HCT116 (cell line): ENCODE measurements around the gene OR5B17. TPM values are rescaled to one million over a fixed set of nuclear protein-coding genes. Genes with fewer than 3 reads are reported as not detected.

Experiments used
- ATAC-seq: fragments of 200-7000 bp; cut with Tn5 transposase; 2 replicates; pipeline ENCODE4 v1.9.1; 2020; ENCODE audit warnings: mild to moderate bottlenecking, moderate library complexity
- BruUV-seq: library from RNA; stranded (reverse); fragments of 400-500 nt; replicated peaks from 2 replicates; lab custom pipeline; 2021; lab: Mats Ljungman, UMichigan
- CTCF ChIA-PET: fragments of 300-600 bp; sonication (Branson Sonifier 250); formaldehyde crosslinking; loops from one replicate; lab custom pipeline; 2021; ENCODE audit warnings: antibody characterized with exemption; lab: Charles Lee
- POLR2A ChIA-PET: fragments of 300-600, 350-600 bp; sonication (Branson Sonifier 250); formaldehyde crosslinking; loops from one replicate; lab custom pipeline; 2021; ENCODE audit warnings: antibody characterized with exemption; lab: Charles Lee
- RAD21 ChIA-PET, 2 experiments: fragments of 300-600 bp; sonication (Branson Sonifier 250); formaldehyde crosslinking; loops; one replicate each; lab custom pipeline; 2023; ENCODE audit warnings: low total read pairs in 2 of 2; ENCODE audit not compliant: uncharacterized antibody in 2 of 2, unreplicated experiment in 2 of 2, low non-redundant PET in 1 of 2; lab: Charles Lee
- DNase-seq: peaks from one replicate; pipeline ENCODE4 v3.0.0-alpha.2; 2010; ENCODE audit warnings: low read depth, low spot score
- H2AFZ ChIP-seq: fragments of 200-600 bp; shearing (Covaris generic), sonication (generic); 2 replicates; pipeline ENCODE4 v1.6.1; 2017; ENCODE audit warnings: low read depth, mixed run types, mixed read lengths, antibody characterized with exemption, low read length; ENCODE audit not compliant: poor library complexity, severe bottlenecking
- H3K27ac ChIP-seq: 2 replicates; pipeline ENCODE4 v1.5.1; 2012; ENCODE audit warnings: low read depth, low read length
- H3K27me3 ChIP-seq: fragments of 200-600 bp; sonication (generic); 2 replicates; pipeline ENCODE4 v1.6.1; 2016; ENCODE audit warnings: mixed run types, low read length, mixed read lengths; ENCODE audit not compliant: insufficient read depth
- H3K36me3 ChIP-seq, 2 experiments: fragments of 200-500 bp in 1 of 2; fragments of 200-600 bp in 1 of 2; sonication (Bioruptor generic) in 1 of 2; sonication (generic) in 1 of 2; 2 replicates each; pipeline versions ENCODE4 v1.5.1 to v1.6.1; 2014 to 2016; ENCODE audit warnings: low read length in 2 of 2, inconsistent platforms in 1 of 2, mixed read lengths in 1 of 2, mixed run types in 1 of 2; ENCODE audit not compliant: insufficient read depth in 2 of 2, control insufficient read depth in 1 of 2
- H3K4me1 ChIP-seq, 2 experiments: fragments of 200-600 bp in 1 of 2; sonication (generic) in 1 of 2; 2 replicates each; pipeline versions ENCODE4 v1.5.1 to v1.6.1; 2012 to 2017; ENCODE audit warnings: low read length in 2 of 2, inconsistent platforms in 1 of 2, mild to moderate bottlenecking in 1 of 2, mixed read lengths in 1 of 2, mixed run types in 1 of 2, moderate library complexity in 1 of 2; ENCODE audit not compliant: insufficient read depth in 2 of 2, control insufficient read depth in 1 of 2
- H3K4me2 ChIP-seq: fragments of 200-600 bp; sonication (generic); 2 replicates; pipeline ENCODE4 v1.6.1; 2017; ENCODE audit warnings: mixed run types, low read length, mixed read lengths
- H3K4me3 ChIP-seq, 2 experiments: fragments of 200-600 bp in 1 of 2; sonication (generic) in 1 of 2; replicated peaks in 1 of 2; 2 replicates each; pipeline ENCODE4 v1.5.1; 2011 to 2016; ENCODE audit warnings: low read length in 2 of 2, control low read depth in 1 of 2, low read depth in 1 of 2, mild to moderate bottlenecking in 1 of 2, mixed read lengths in 1 of 2, mixed run types in 1 of 2
- H3K79me2 ChIP-seq: fragments of 200-600 bp; sonication (generic); 2 replicates; pipeline ENCODE4 v1.6.1; 2017; ENCODE audit warnings: mild to moderate bottlenecking, mixed run types, low read length, moderate library complexity, mixed read lengths; ENCODE audit not compliant: insufficient read depth
- H3K9ac ChIP-seq: fragments of 200-600 bp; sonication (generic); 2 replicates; pipeline ENCODE4 v1.6.1; 2016; ENCODE audit warnings: low read length, mixed read lengths
- H3K9me2 ChIP-seq: fragments of 200-600 bp; sonication (generic), shearing (Covaris generic); 2 replicates; pipeline ENCODE4 v1.6.1; 2017; ENCODE audit warnings: mixed run types, mild to moderate bottlenecking, moderate library complexity; ENCODE audit not compliant: insufficient read depth
- H3K9me3 ChIP-seq, 2 experiments: fragments of 200-500 bp in 1 of 2; fragments of 200-600 bp in 1 of 2; sonication (Bioruptor generic) in 1 of 2; sonication (generic) in 1 of 2; 2 replicates each; pipeline ENCODE4 v1.6.1; 2014 to 2017; ENCODE audit warnings: low read length in 2 of 2, mixed read lengths in 2 of 2, inconsistent platforms in 1 of 2, low read depth in 1 of 2, mild to moderate bottlenecking in 1 of 2, mixed run types in 1 of 2, moderate library complexity in 1 of 2; ENCODE audit not compliant: control insufficient read depth in 1 of 2, insufficient read depth in 1 of 2
- H4K20me1 ChIP-seq: fragments of 200-600 bp; sonication (generic), shearing (Covaris generic); 2 replicates; pipeline ENCODE4 v1.6.1; 2017; ENCODE audit warnings: mixed run types, mild to moderate bottlenecking, moderate library complexity; ENCODE audit not compliant: insufficient read depth
- CBX3 ChIP-seq: IDR thresholded peaks from 2 replicates; pipeline ENCODE4 v1.6.1; 2012; ENCODE audit warnings: low read depth
- CTCF ChIP-seq, 3 experiments: fragments of 200-600 bp in 1 of 3; sonication (generic) in 1 of 3; IDR thresholded peaks in 2 of 3; conservative IDR thresholded peaks in 1 of 3; 2 replicates each; pipeline ENCODE4 v1.5.1; 2012 to 2017; ENCODE audit warnings: low read depth in 2 of 3, low read length in 2 of 3, antibody characterized with exemption in 1 of 3, borderline replicate concordance in 1 of 3, control low read depth in 1 of 3, mild to moderate bottlenecking in 1 of 3, mixed read lengths in 1 of 3, mixed run types in 1 of 3, moderate library complexity in 1 of 3; ENCODE audit not compliant: insufficient read depth in 1 of 3
- EGR1 ChIP-seq: IDR thresholded peaks from 2 replicates; pipeline ENCODE4 v1.6.1; 2012; ENCODE audit warnings: low read depth
- EZH2phosphoT487 ChIP-seq: fragments of 200-600 bp; IDR thresholded peaks from 2 replicates; pipeline ENCODE4 v1.6.1; 2018; ENCODE audit warnings: antibody characterized with exemption, borderline replicate concordance
- JUND ChIP-seq: IDR thresholded peaks from 2 replicates; pipeline ENCODE4 v1.6.1; 2012
- RAD21 ChIP-seq: IDR thresholded peaks from 2 replicates; pipeline ENCODE4 v1.6.1; 2012; ENCODE audit warnings: low read depth, mild to moderate bottlenecking
- REST ChIP-seq: IDR thresholded peaks from 2 replicates; pipeline ENCODE4 v1.6.1; 2012; ENCODE audit warnings: low read depth
- SIN3A ChIP-seq: IDR thresholded peaks from 2 replicates; pipeline ENCODE4 v1.6.1; 2012; ENCODE audit warnings: low read depth
- SP1 ChIP-seq: IDR thresholded peaks from 2 replicates; pipeline ENCODE4 v1.6.1; 2012; ENCODE audit warnings: low read depth
- SRF ChIP-seq: IDR thresholded peaks from 2 replicates; pipeline ENCODE4 v1.6.1; 2012; ENCODE audit warnings: low read depth
- TCF7L2 ChIP-seq: IDR thresholded peaks from 2 replicates; pipeline ENCODE4 v1.7.0; 2011; ENCODE audit warnings: borderline replicate concordance, inconsistent platforms; ENCODE audit not compliant: insufficient read depth, insufficient read length; ENCODE audit errors: extremely low read depth
- YY1 ChIP-seq: IDR thresholded peaks from 2 replicates; pipeline ENCODE4 v1.6.1; 2011; ENCODE audit warnings: low read length, low read depth, moderate library complexity, mild to moderate bottlenecking; ENCODE audit not compliant: insufficient replicate concordance; ENCODE audit errors: extremely low read depth
- ZFX ChIP-seq: fragments of 450-650 bp; IDR thresholded peaks from 2 replicates; pipeline ENCODE4 v1.6.1; 2017
- ZNF274 ChIP-seq: fragments of 200-500 bp; sonication (Bioruptor generic); IDR thresholded peaks from 2 replicates; pipeline ENCODE4 v1.6.1; 2014; ENCODE audit warnings: mild to moderate bottlenecking, low read depth, low read length, inconsistent platforms
- intact Hi-C: fragments of 100-400 bp; cut with micrococcal nuclease; formaldehyde crosslinking; loops from 2 replicates; pipeline ENCODE4 v1.10.0; 2022
- total RNA-seq: library from RNA; stranded (reverse); gene quantifications from one replicate; pipeline ENCODE4 v1.2.1, GENCODE V29; 2021; ENCODE audit not compliant: unreplicated experiment
- TF ChIP-seq, protein P1 (sequence below): IDR thresholded peaks from 2 replicates; pipeline ENCODE4 v1.6.1; 2012
- TF ChIP-seq, protein P2 (sequence below): IDR thresholded peaks from 2 replicates; pipeline ENCODE4 v1.6.1; 2012

OR5B17 gene
- total RNA-seq, 1 experiment from 2014 or later: not detected

DNA sequence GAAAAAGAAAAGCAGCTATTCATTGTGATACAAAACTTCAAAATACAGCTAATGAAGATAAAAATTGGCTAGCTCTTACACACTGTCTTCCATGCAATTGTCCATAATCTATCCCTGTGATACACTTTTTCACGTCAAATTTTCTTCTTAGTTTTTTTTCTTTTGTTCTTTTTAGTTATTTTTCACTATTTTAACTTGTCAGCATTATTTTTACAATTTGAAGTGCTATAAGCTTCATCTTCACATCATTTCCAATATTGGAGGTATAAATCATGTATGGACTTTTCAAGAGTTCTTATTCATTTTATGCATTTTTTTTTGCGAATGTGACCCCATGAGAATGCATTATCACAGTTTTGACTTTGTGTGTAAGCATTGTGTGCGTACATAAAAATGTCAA is 4.1 kb downstream of the OR5B17 start:
- ChIA-PET POLR2A (no interaction called here), CTCF (no interaction called here), RAD21 (no interaction called here)
- Histone ChIP-seq H3K4me1 (no peaks in the 10 kb centered on the region), H3K79me2 (no peaks in the 10 kb centered on the region), H3K36me3 (no peaks in the 10 kb centered on the region), H2AFZ (no peak overlapping the region), H4K20me1 (no peaks in the 10 kb centered on the region), H3K4me3 (no peak overlapping the region), H3K9ac (no peak overlapping the region), H3K9me3 (no peaks in the 10 kb centered on the region), H3K9me2 (no peaks in the 10 kb centered on the region), H3K27ac (no peak overlapping the region), H3K27me3 (no peaks in the 10 kb centered on the region), H3K4me2 (no peak overlapping the region)
- intact Hi-C loops: no loop called here
- DNase-seq: no peak
- no TSS peak for BruUV-seq
- TF ChIP-seq TCF7L2 (no peak), SIN3A (no peak), EZH2phosphoT487 (no peak), SP1 (no peak), ZNF274 (no peak), RAD21 (no peak), REST (no peak), YY1 (no peak), JUND (no peak), SRF (no peak), ZFX (no peak), CBX3 (no peak), CTCF (IDR thresholded peaks at IDR 0.05 in 2 of 3, conservative IDR thresholded peaks at IDR 0.05 in 1 of 3; ENCODE audit: borderline replicate concordance in 1 of 3, insufficient read depth in 1 of 3, low read depth in 2 of 3, low read length in 2 of 3) (no peak), EGR1 (no peak)
- TF ChIP-seq, protein P1, sequence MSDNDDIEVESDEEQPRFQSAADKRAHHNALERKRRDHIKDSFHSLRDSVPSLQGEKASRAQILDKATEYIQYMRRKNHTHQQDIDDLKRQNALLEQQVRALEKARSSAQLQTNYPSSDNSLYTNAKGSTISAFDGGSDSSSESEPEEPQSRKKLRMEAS: no peak
- TF ChIP-seq, protein P2, sequence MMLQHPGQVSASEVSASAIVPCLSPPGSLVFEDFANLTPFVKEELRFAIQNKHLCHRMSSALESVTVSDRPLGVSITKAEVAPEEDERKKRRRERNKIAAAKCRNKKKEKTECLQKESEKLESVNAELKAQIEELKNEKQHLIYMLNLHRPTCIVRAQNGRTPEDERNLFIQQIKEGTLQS: no peak
- no peak for ATAC-seq
